Natural killer cell (primary cell): ENCODE measurements around the gene COL4A1. TPM values are rescaled to one million over a fixed set of nuclear protein-coding genes. Genes with fewer than 3 reads are reported as not detected.

Experiments
- ATAC-seq, 3 donors: fragments of 150-1000 bp in 2 of 3; fragments of 200-7000 bp in 1 of 3; cut with Tn5 transposase; 1 replicate in 1 of 3; 2 replicates in 2 of 3; pipeline ENCODE4 v1.10.0; 2021; ENCODE audit warnings: mild to moderate bottlenecking in 2 of 3, moderate library complexity in 2 of 3
- DNase-seq, 2 donors: peaks; one replicate each; pipeline versions ENCODE4 v3.0.0 to v3.0.0-alpha.2; 2013 to 2021; ENCODE audit warnings: mixed read lengths in 1 of 2
- H3K27ac ChIP-seq: one replicate; pipeline ENCODE4 v1.5.1; 2013; ENCODE audit warnings: mild to moderate bottlenecking, low read length
- H3K27me3 ChIP-seq: one replicate; pipeline ENCODE4 v1.6.1; 2013; ENCODE audit warnings: low read length; ENCODE audit not compliant: control insufficient read depth, insufficient read depth
- H3K36me3 ChIP-seq: one replicate; pipeline ENCODE4 v1.6.1; 2013; ENCODE audit warnings: low read length; ENCODE audit not compliant: control insufficient read depth, insufficient read depth
- H3K4me1 ChIP-seq: one replicate; pipeline ENCODE4 v1.6.1; 2013; ENCODE audit warnings: low read length; ENCODE audit not compliant: control insufficient read depth, insufficient read depth
- H3K4me3 ChIP-seq: one replicate; pipeline ENCODE4 v1.5.1; 2013; ENCODE audit warnings: low read length
- H3K9me3 ChIP-seq: one replicate; pipeline ENCODE4 v1.6.1; 2013; ENCODE audit warnings: low read length; ENCODE audit not compliant: control insufficient read depth, insufficient read depth
- H3K27ac Mint-ChIP-seq, 2 donors: one replicate each; pipeline ENCODE4 v1.8.0; 2022; ENCODE audit warnings: mild to moderate bottlenecking in 2 of 2, mixed read lengths in 2 of 2, moderate library complexity in 1 of 2
- H3K27me3 Mint-ChIP-seq, 2 donors: one replicate each; pipeline ENCODE4 v1.8.0; 2022; ENCODE audit warnings: low read depth in 2 of 2, mixed read lengths in 2 of 2
- H3K36me3 Mint-ChIP-seq: one replicate; pipeline ENCODE4 v1.8.0; 2022; ENCODE audit warnings: mixed read lengths
- H3K4me1 Mint-ChIP-seq, 2 donors: one replicate each; pipeline ENCODE4 v1.8.0; 2022; ENCODE audit warnings: mixed read lengths in 2 of 2
- H3K4me3 Mint-ChIP-seq: one replicate; pipeline ENCODE4 v1.8.0; 2022; ENCODE audit warnings: mild to moderate bottlenecking, moderate library complexity, mixed read lengths
- H3K9me3 Mint-ChIP-seq, 2 donors: one replicate each; pipeline ENCODE4 v1.8.0; 2022; ENCODE audit warnings: mixed read lengths in 2 of 2
- WGBS: methylation state at CpG from one replicate; pipeline ENCODE4 v1.1.7; 2013; ENCODE audit warnings: missing lambda C conversion rate; ENCODE audit not compliant: insufficient coverage; 5-methylcytosine and 5-hydroxymethylcytosine counted together
- intact Hi-C: fragments of 100-400 bp; cut with micrococcal nuclease; formaldehyde crosslinking; loops from one replicate; pipeline ENCODE4 v1.14.2; 2022
- total RNA-seq, 4 donors: library from RNA; stranded (reverse); fragments of 120-200 nt in 1 of 4; gene quantifications; one replicate each; pipeline versions ENCODE4 v1.2.3 to v1.2.4, GENCODE V29; 2013 to 2022
- TF ChIP-seq, protein P1 (sequence below): fragments of 200-600 bp; IDR thresholded peaks from one replicate; pipeline ENCODE4 v1.8.0; 2022; ENCODE audit warnings: antibody characterized with exemption

Gene COL4A1
- total RNA-seq, 3 donors from 2014 or later (not counting 1 experiment from before 2014, with no cell fraction given) = not detected

DNA sequence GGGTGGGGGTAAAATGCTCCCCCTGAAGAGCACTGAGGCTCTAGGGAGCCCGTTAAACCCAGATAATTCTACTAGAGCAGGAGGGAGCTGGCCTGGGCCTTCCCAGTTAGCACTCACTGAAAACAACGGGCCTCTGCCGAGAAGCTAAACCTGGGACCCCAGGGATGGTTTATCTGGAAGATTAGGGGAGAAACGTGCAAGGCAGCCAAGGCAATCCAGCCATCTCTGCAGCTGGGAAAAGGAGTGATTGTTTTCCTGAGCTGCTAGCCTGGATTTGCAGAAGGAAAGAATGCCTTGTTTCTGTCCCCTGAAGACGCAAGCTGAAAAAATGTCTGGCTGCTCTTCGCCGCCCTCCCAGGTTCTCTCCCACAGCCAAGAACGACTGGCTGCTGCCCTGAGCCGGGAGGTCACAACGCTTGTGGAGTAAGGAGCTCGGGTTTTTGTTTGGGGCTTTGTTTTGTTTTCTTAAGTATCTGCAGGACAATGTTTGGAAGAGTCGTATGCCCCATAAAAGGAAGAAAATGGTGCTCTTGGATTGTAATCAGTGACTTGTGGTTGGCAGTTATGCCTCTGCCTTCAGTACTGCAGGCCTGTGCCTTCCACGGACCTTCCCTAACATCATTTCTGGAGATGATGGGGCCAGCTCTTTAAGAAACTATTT is 31.6 kb upstream of the COL4A1 start:
- intact Hi-C loops = no loop called here
- H3K36me3 Mint-ChIP-seq = no peaks in the 10 kb centered on the region
- TF ChIP-seq, protein P1, sequence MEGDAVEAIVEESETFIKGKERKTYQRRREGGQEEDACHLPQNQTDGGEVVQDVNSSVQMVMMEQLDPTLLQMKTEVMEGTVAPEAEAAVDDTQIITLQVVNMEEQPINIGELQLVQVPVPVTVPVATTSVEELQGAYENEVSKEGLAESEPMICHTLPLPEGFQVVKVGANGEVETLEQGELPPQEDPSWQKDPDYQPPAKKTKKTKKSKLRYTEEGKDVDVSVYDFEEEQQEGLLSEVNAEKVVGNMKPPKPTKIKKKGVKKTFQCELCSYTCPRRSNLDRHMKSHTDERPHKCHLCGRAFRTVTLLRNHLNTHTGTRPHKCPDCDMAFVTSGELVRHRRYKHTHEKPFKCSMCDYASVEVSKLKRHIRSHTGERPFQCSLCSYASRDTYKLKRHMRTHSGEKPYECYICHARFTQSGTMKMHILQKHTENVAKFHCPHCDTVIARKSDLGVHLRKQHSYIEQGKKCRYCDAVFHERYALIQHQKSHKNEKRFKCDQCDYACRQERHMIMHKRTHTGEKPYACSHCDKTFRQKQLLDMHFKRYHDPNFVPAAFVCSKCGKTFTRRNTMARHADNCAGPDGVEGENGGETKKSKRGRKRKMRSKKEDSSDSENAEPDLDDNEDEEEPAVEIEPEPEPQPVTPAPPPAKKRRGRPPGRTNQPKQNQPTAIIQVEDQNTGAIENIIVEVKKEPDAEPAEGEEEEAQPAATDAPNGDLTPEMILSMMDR = no peak
- peaks cover 17 to 18% of the 10 kb centered on the region in 2 donors for H3K4me1 Mint-ChIP-seq
- no peak overlapping the region for H3K27ac Mint-ChIP-seq
- Histone ChIP-seq H3K27ac (no peak overlapping the region), H3K36me3 (no peaks in the 10 kb centered on the region), H3K9me3 (no peaks in the 10 kb centered on the region), H3K4me3 (no peak overlapping the region), H3K4me1 (peaks cover 18% of the 10 kb centered on the region), H3K27me3 (no peaks in the 10 kb centered on the region)
- ATAC-seq (no peak), DNase-seq (no peak)
- H3K4me3 Mint-ChIP-seq = no peak overlapping the region
- WGBS = 59% methylated on average over 13 of the region's 13 CpGs
- H3K27me3 Mint-ChIP-seq = peaks cover 19 to 35% of the 10 kb centered on the region in 2 donors
- H3K9me3 Mint-ChIP-seq = peaks cover 0 to 2% of the 10 kb centered on the region in 2 donors

DNA sequence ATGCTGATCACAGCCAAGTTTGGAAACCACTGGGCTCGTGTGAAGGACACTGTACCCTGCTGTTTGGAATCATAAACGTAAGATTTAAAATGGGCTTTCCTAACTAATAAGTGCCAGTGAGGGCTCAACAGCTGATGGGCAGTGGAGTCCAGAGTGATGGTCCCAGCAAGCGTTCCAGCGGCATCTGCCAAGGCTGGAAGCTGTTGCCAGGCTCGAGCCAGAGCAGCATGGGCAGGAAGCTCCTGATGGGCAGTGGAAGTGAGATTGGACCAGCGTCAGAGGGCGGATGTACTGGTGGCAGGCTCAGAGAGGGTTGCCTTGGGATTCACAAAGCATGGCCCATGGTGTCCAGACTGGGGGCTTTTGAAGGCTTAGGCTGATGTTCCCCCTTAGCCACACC is 30.3 kb upstream of the COL4A1 start:
- peaks cover 0 to 2% of the 10 kb centered on the region in 2 donors for H3K9me3 Mint-ChIP-seq
- H3K36me3 ChIP-seq = no peaks in the 10 kb centered on the region
- H3K4me3 ChIP-seq = no peak overlapping the region
- H3K9me3 ChIP-seq = no peaks in the 10 kb centered on the region
- 74% methylated on average over 7 of the region's 7 CpGs for WGBS
- ATAC-seq (no peak), DNase-seq (no peak)
- H3K4me1 Mint-ChIP-seq = peaks cover 17 to 18% of the 10 kb centered on the region in 2 donors
- H3K27ac Mint-ChIP-seq = no peak overlapping the region
- H3K27ac ChIP-seq = no peak overlapping the region
- peaks cover 18% of the 10 kb centered on the region for H3K4me1 ChIP-seq
- H3K36me3 Mint-ChIP-seq = no peaks in the 10 kb centered on the region
- no peak overlapping the region for H3K4me3 Mint-ChIP-seq
- H3K27me3 Mint-ChIP-seq = peaks cover 19 to 41% of the 10 kb centered on the region in 2 donors
- TF ChIP-seq, protein P1 = no peak
- no peaks in the 10 kb centered on the region for H3K27me3 ChIP-seq
- intact Hi-C loops = no loop called here

DNA sequence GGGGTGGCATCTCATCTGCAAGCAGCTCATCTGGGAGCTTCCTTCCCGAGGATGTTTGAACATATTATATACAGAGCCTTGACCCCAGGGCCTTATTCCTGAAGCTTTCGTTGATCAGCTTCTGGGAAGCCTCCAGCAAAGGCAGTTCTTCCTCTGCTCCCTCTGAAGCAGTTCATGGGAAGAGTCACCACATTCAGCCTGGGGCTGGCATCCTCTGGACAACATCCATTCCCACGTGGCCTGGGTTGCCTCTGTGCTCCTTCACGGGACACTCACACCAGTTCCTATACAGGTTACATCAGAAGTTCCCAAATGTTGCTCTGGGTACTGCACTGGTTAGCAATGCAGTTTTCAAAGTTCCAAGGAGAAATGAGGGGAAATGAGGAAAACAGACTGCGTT is 29.7 kb upstream of the COL4A1 start:
- intact Hi-C loops = no loop called here
- Histone ChIP-seq H3K27me3 (no peaks in the 10 kb centered on the region), H3K9me3 (no peaks in the 10 kb centered on the region), H3K27ac (no peak overlapping the region), H3K4me1 (peaks cover 18% of the 10 kb centered on the region), H3K4me3 (no peak overlapping the region), H3K36me3 (no peaks in the 10 kb centered on the region)
- H3K36me3 Mint-ChIP-seq = no peaks in the 10 kb centered on the region
- H3K27ac Mint-ChIP-seq = no peak overlapping the region
- DNase-seq (no peak), ATAC-seq (no peak)
- WGBS = 81% methylated on average over 5 of the region's 5 CpGs
- peaks cover 17% of the 10 kb centered on the region in 2 donors for H3K4me1 Mint-ChIP-seq
- H3K4me3 Mint-ChIP-seq = no peak overlapping the region
- peaks cover 0 to 2% of the 10 kb centered on the region in 2 donors for H3K9me3 Mint-ChIP-seq
- peaks cover 19 to 41% of the 10 kb centered on the region in 2 donors for H3K27me3 Mint-ChIP-seq
- TF ChIP-seq, protein P1 = no peak

DNA sequence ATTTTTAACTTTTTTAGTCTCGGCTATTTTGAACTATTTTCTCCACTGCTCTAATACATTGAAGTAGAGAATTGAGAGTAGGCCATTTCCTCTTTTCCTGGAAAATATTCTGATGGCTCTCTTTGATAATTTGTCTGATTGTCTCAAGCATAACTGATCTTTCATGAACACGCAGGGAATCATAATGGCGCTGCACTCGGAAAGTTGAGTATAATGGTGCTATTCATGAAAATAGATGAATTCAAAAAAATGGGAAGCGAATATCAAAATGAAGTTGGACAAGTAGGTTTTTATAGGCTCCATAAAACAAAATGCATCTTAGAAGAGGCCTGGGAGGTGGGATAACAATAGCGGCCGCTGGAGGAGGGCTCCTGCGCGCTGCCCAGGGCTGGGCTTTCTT is 29.2 kb upstream of the COL4A1 start:
- TF ChIP-seq, protein P1 = no peak
- H3K27me3 Mint-ChIP-seq = peaks cover 19 to 42% of the 10 kb centered on the region in 2 donors
- peaks cover 13% of the 10 kb centered on the region for H3K4me1 ChIP-seq
- no peaks in the 10 kb centered on the region for H3K27me3 ChIP-seq
- WGBS = 95% methylated on average over 8 of the region's 9 CpGs
- peaks cover 0 to 2% of the 10 kb centered on the region in 2 donors for H3K9me3 Mint-ChIP-seq
- H3K36me3 ChIP-seq = no peaks in the 10 kb centered on the region
- no peak for ATAC-seq
- H3K36me3 Mint-ChIP-seq = no peaks in the 10 kb centered on the region
- H3K9me3 ChIP-seq = no peaks in the 10 kb centered on the region
- no peak overlapping the region for H3K27ac ChIP-seq
- no peak for DNase-seq
- H3K4me1 Mint-ChIP-seq = peaks cover 11 to 12% of the 10 kb centered on the region in 2 donors
- H3K4me3 ChIP-seq = no peak overlapping the region
- intact Hi-C loops = no loop called here
- H3K4me3 Mint-ChIP-seq = no peak overlapping the region
- H3K27ac Mint-ChIP-seq = no peak overlapping the region
